ENCODE measurements around the gene KIF2C.
"Not testable (repeated sequence)": the region's sequence is repeated elsewhere in the genome, so short reads cannot be mapped to it uniquely, and the experiment has no call there.

The KIF2C gene

GRCh38 chr1:44812822-44813543 is 73.3 kb downstream of the KIF2C start:
- no peak for DNase-seq (ENCODE audit: low read depth)

- not testable (repeated sequence) for DNase-seq (ENCODE audit: low read depth)
Observed at GRCh38 chr1:44815926-44816325, 76.3 kb downstream of the KIF2C start.

GRCh38 chr1:44817307-44817706 is 77.7 kb downstream of the KIF2C start:
- DNase-seq (ENCODE audit: low read depth): no peak

Measured in activated T-helper 1 cell treated with Interleukin-2 at 50 U/mL for 16 hours (primary cell).